ENCODE results near the gene CERS6.

The CERS6 gene

DNA sequence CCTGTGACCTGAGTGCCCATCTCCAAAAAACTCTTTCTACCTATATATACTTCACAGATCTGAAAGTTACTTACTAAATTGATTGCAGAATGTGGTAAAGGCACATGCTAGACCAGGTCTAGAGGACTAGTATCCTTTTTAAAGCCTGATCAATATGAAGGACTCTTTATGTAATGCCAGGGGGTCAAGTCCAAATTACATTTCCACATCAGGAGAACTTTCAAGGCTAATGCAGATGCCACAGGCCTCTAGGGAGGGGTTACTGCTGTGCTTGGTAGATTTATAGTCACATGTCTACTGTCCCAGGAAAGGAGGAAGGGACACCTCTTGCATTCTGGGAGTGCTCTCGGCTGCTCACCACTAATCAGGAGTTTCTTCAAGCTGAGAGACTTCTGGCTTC lies 227.9 kb downstream of the CERS6 start:
- DNase-seq, result no peak

DNA sequence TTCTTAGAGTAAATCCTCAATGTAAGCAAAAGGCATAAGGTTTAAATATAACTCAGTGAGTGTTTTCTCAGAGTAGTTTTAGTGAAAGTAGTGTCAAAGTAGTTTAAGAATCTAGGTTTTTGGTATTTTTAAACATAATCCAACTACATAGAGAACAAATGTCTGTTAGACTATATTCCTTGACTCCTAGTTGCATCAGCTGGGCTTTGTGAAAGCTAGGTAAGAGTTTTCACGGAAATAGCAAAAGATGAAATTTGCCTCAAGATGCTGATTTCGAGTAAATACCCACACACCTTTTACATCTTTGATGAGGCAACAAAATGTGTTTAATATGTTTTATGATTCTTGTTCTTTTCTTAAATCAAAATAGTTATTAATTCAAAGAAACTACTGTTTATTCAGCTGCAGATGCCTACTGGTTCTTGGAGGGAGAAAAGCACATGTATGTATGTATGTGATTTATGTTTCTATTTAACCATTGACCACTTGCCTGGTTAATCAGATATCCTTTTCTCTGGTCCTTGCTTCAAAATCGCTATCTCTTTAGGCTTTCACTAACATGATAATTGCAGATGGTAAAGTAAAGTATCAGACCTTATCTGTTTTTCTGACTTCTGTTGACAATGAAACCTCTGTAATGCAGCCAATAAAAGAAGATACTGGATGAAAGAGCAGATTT lies 229.0 kb downstream of the CERS6 start:
- DNase-seq, result no peak

DNA sequence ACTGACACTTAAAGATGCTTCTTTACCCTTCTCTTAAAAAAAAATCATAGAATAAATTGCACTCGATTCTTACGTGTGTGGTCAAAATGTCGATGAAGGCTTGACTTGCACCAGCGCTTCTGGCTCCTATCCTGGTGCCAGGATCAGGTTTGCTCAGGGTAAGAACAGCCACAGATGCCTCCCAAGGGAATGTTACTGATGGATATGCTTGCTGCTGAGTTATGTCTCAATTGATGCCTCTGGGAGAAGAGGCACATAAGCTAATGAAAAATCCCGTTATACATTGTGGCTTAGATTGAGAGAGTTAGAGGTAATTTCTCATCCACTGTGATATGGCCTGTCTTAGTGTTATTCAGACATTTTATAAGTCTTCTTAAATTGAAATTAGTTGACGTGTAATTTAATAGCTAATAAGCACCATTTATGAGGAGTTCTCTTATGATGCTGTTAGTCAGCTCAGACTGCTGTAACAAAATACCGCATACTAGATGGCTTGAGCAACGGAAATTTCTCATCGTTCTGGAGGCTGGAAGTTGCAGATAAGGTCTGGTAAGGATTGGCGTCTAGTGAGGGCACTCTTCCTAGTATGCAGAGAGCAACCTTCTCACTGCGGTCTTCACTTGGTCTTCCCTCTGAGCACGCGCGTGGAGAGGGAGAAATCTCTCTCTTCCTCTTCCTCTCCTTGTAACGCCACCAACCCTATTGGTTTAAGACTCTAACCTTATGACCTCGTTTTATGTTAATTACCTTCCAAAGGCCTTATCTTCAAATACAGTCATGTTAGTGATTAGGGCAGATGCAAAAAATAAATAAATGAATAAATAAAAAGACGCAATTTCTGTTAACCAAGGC lies 229.8 kb downstream of the CERS6 start:
- no peak for DNase-seq

DNA sequence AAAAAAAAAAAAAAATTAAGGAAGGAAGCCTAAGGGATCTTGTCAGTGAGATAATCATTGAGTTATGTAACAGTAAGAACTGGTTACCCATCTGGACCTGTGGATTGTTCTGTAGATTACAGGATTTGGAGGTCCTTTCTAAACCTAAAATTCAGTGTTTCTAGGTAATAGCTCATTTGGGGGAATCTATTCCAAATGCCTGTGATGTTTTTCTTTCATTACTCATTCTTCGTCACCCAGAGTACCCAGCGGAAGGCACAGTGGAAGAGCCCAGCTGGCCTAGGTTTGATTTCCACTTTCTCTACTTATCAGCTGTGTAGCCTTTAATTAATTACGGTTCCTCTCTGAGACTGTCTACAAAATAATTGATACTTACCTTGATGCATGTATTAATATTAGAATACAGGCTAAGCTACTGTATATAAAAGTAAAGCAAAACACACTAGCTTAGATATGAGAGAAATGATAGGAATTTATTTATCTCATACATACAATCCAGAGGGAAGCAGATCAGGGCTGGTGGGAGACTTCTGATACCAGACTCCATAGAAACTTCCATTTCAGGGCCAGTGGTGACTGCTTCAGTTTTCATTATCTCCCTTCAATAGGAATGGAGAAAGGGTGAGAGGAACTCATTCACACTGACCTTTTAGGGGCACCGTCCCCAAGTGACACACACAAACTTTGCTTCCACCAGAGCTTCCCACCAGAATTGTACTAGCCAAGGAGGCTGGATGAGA lies 230.6 kb downstream of the CERS6 start:
- DNase-seq, result no peak

DNA sequence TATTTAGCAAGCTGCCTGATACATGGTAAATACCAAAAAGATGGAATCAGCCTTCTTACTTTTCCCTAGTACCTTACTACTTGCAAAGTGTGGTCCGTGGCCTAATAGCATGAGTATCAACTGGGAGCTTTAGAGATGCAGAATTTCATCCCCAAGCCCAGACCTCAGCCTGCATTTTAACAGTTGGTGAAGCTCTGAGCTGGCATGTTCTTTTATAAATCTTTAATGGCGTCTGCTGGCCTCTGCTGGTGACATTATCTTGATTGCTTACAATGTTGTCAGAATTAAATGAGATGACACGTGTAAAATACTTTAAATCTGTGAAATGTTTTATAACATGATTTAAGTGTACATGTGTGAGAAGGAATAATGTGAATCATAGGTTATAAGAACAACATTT lies 231.2 kb downstream of the CERS6 start:
- no peak for DNase-seq

DNA sequence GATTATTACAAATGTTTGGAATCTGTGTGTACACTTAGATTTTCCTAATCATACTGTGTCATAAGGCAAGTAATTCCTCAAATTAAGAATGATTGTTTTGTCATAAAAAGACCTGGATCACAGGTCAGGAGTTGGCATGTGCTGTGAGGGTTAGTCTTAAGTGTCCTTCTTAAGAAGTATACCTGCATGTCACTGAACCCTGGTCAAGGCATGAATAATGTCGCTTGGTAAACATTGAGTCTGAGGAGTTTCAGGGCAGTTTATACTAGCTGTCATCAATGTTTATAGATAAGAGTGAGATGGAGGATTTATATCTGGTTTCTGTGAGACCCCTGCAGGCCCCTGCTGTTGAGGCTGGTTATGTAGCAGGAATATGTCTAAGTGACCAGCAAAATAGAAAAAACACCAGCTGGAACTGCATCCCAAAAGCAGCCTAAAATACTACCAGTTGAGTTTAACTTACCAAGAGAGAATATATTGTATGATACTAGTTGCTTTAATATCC lies 234.4 kb downstream of the CERS6 start:
- DNase-seq, result no peak

DNA sequence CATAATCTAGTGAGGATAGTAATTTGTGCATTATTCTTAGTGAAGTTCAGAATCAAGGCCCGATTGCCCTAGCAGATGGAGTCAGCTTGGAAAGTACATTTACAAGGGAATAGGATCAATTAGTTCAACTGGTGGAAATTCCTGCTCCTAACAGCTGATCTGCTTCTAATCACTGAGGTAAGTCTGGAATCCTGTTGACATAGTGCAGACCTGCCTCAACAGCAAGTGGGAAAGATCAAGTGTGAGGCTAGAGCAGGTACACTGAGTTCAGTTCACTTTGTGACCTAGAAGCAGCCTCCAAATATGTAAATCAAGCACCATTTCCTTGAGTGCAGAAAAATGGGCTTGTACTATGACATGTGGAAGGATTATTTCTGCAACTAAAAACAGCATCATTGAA lies 235.1 kb downstream of the CERS6 start:
- DNase-seq, result no peak

DNA sequence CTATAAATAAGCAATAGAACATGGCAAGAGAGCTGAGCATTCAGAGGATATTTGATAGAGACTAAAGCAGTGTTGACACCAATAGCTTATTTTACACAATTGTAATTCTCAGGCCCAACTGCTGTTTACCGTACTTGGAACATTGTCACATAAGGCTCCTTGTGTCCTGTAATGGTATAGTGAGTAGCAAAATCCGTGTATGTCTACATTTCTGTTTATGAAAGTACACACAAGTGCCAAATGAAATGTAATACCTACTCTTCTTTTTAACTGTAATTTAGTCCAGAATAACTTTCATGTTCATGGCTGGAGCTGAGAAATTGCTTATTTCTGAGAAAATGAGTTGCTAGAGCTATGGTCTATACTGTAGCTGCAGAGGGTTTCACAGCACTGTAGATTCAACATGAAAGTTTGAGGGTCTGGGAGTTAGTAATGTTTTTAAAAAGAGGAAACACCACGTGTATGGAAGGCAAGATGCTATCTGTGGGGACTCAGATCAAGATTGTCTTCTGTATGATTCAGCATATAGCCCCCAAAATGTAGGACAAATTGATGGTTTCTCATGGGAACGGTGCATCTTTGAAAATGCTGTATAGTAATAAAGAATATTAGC lies 236.2 kb downstream of the CERS6 start:
- DNase-seq, result no peak

DNA sequence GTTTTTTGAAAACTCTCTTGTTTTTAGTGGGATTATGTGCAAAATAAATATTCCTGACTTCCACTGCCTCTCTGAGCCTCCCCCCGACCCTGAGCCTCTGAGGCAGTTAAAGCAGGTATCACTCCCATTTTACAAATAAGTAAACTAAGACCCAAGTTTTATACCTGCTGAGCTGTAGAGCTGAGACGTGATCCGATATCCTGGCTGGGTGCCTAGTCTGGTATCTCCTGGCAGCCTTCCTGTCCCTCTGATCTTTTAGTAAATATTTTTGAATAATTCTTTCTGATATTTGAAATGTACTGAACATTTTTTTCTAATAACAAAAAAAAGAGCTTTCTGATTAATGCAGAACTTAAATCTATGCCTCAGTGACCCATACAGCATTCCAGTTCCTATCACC lies 238.1 kb downstream of the CERS6 start:
- DNase-seq, result no peak

DNA sequence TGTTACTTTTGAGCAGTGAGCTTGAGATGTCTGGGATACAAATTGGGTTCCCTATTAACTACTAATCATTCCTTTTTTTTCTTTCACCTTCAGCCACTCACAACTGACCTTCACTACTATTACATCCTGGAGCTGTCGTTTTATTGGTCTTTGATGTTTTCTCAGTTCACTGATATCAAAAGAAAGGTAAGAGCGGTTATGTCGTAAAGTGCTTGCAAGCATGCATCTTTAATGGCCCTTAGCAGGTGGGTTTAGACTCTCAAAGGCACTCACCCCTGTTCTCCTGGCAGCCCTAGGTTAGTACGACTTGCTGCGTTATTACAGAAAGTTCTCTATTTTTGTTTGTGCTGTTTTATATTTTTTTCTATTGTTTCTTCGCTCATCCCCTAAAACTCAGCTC lies 238.8 kb downstream of the CERS6 start:
- no peak for DNase-seq

DNA sequence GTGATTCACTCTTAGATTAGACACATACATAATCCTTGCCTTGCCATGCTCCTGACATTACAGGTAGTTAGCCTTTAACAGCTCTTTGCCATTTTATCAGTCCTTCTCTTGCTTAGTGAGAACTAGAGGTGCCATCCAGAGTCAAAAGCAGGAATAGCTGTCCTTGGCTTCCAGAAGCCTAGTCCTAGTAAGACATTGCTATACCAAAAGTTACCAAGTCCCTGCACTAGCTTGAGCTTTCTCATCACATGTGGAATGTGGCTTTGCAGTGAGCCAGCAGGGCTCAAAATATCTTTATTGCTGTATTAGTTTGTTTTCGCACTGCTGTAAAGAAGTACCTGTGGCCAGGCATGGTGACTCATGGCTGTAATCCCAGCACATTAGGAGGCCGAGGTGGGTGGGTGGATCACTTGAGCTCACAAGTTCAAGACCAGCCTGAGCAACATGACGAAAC lies 241.6 kb downstream of the CERS6 start:
- no peak for DNase-seq

DNA sequence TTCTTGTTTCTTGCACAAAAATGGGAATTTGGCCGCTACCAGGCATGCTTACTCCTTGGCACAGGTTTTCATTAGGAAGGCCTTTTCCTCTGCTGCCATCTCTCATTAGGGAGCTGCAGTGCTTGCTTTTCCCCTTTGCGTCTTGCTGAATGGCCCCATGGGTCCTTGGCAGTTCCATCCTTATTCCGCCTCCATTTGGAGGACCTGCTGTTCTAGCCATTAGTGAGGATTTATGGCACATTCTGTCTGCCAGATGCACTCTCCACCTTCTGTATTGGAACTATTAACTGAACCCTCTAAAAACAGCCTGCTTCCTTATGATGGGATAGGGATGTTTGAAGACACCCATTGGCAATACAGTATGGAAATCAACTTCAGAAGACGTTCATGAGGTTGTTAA lies 242.9 kb downstream of the CERS6 start:
- DNase-seq, result no peak

DNA sequence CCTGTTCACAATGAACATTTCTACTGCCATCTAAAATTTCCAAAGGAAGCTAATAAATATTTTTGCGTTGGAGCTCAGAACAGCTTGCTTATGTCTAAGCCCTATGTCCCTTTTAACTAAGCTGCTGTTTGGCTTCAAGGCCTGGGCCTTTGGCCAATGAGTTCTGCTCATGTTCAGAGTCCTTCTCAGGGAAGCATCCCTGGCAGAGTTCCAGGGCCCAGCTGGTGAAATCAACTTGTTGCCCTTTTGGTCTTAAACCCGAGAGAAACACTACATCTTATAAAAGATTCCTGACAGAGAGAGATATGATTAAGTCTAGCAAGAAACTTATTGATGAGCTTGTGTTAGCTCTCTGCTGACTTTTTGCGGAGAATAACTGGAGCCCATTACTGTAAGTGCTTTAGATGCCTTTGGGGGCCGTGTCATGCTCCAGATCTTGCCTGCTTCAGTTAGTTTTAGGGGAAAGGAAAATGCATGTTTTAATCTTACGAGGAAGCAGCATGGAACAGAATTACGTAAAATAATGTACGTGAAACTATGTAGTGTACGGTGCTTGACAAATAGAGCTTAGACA lies 243.9 kb downstream of the CERS6 start:
- DNase-seq, result no peak

DNA sequence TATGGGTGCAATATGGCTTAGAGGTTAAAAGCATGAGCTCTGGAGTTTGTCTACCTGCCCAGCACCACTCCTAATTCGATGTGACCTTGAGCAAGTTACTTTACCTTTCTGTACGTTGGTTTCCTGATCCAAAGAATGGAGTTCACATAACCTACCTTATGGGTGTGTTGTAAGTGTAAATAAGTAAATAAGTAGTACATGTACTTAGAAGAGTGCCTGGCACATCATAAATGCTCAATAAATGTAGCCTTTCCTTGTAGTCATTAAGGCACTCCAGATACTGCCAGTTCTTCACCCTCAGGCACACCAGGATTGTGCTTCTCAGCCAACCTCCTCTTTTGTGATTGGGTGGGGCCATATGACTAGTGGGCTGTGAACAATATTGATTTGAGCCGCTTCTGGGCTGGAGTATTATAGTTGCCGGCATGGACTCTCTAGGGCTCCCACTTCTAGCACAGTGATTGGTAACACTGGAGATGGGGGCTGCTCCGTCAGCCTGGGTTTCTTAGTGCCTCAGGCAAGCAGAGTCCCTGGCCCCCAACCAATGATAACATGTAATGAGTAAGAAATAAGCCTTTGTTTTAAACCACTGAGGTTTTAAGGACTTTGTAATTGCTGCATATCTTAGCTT lies 244.7 kb downstream of the CERS6 start:
- DNase-seq, result no peak

DNA sequence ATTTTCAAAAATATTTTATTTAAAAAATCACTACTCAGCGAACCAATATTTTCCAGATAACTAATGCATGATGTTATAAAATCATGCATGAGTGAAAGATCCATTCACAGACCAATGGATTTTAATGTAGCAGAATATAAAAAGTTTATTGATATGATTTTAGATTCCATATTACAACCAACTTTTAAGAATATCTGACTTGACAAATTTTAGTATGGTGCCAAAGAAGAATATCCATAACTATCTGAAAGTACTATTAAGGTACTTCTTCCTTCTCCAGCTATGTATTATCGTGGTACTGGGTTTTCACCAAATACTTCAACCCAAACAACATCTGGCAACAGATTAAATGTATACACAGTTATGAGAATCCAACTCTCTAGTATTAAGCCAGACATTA lies 246.5 kb downstream of the CERS6 start:
- DNase-seq, result no peak

DNA sequence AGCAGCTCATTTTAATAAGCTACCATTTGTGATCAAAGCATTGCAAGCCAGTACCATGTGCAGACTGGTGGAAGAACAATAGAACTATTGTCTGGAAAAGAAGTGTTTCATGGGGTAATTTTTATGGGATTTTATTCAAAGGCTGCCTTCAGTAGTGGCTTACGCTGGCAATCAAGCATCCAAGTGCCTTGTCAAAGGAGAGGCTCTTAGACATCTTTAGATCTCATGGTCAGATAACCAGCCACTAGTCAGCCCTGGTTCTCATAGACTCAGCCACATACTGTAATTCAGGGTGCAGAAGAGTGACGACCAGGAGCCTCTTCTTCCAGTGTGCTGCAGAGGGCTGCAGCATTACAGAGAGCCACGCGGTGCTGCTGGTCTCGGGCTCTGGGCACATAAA lies 247.9 kb downstream of the CERS6 start:
- no peak for DNase-seq

DNA sequence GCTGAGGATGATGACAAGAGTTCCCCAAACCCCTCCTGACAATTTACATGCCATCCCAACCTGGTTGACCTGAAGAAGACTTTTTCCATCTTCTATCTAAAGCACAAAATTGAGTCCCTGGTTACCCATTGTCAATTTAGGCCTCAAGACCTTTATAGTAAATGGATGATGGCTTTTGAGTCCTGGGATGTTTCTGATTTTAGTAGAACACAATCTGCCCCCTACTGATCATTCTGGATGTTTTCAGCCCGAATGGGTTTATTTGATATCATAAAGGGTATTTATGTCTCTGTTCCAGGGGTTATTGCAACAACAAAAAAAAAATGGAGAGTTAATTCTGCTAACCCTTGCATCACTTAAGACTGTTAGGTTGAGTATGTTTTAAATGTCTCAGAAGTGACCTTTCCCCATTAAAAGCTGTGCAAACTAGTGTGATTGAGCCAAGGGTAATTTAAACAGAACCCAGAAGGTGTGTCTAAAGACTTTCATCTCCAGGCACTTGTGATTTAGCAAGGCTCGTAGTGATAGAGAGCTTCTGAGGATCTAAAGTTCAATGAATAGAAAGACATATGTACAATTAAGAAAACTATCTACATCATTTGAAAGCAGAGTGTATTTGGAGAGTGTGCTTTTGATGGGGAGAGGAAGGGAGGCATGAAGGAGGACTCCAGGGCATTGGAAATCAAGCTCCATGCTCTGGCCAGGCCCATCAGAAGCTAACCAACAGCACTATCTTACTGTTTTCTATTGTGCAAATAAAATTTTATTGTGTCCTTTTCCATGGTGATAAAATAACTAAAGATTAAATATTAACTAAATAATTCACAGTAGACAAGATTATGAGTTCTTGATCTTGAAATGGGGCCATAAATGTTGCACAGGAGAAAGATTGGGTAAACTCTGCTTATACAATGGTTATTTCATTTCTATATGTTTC lies 249.7 kb downstream of the CERS6 start:
- no peak for DNase-seq

DNA sequence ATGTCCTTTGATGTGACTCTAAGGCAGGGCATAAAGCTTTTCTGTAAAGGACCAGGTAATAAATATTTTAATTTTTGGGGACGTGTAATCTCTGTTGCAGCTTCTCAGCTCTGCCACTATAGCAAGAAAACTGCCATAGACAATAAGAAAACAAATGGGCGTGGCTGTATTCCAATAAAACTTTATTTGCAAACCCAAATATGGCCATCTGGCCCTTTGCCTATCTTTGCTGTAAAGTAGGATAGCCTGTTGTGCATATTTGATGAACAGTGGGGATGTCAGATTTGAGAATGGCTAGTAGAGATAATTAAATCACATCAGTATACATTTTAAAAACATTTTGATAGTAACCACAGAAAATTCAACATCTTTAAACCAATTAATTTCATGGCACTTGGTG lies 250.7 kb downstream of the CERS6 start:
- no peak for DNase-seq

DNA sequence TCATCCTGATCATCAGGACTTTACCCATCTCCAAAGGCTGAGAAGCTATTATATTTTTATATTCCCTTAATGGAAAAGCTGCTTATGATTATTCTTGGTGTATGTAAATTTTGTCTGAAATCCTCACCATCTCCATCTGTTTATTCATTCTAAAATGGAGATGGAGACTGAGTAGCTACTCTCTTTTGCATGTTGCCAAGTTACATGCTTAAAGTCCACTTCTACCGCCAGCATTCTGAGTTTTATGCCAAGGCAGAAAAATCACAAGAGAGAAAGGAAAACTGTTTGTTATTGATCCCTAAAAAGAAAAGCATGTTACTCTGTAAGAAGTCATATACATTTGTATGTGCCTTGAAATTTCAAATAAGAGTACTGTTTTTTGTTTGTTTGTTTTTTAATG lies 252.0 kb downstream of the CERS6 start:
- no peak for DNase-seq

DNA sequence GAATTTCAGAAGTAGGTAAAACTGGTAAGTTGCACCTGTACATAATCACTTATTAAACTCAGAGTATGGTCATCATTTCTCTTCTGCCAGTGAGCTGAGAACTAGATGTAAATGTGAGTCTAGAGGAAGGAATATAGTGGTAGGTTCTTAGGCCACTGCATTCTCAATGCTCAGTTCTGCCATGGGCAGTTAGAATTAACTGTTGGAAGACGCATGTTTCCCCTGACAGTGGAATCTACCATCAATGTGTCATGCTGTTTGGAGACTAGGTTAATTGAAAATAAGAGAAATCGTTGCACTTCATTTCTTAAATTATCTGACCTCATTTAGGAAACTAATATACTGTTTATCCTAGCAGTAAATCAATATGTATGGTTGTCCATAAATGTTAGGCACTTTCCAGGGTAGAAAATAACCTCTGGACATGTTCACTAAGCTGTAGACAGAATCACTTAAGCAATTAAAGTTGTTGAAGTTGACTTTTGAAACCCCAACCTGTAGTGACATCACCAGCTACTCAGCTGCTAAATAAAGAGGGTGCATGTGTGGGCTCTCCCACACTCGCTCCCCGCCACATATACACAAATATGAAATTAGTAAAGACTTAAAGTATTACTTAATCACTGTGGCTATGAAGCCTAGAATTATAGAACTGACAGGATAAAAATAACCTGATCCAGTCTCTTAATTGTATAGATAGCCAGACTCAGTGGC lies 254.8 kb downstream of the CERS6 start:
- no peak for DNase-seq
